NCI-H1417 treated with DMSO at 0.1 percent for 48 hours (cell line): ENCODE results near the gene GFOD1.
"Not testable (repeated sequence)": the region's sequence is repeated elsewhere in the genome, so short reads cannot be mapped to it uniquely, and the experiment has no call there.

Source experiments
- DNase-seq: peaks from one replicate; lab custom pipeline; 2025; lab: John Stamatoyannopoulos, UW

The GFOD1 gene

DNA sequence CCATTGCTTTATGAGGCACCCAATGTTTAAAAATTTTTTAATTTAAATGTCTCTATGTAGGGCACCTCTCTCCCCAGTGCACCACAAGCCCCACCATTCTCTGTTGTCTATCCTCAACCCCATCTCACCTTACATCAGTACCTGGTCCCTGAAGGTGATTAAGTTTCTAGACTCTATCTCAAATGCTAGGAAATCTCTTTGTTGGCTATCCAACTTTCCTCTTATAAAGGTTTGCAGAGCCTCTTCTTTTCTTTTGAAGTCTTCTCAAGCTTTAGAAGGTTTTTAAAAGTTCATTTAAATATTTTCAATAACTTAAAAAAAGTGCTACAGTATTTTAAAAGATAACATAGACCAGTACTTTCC, 82.5 kb downstream of the GFOD1 start:
- DNase-seq: no peak

DNA sequence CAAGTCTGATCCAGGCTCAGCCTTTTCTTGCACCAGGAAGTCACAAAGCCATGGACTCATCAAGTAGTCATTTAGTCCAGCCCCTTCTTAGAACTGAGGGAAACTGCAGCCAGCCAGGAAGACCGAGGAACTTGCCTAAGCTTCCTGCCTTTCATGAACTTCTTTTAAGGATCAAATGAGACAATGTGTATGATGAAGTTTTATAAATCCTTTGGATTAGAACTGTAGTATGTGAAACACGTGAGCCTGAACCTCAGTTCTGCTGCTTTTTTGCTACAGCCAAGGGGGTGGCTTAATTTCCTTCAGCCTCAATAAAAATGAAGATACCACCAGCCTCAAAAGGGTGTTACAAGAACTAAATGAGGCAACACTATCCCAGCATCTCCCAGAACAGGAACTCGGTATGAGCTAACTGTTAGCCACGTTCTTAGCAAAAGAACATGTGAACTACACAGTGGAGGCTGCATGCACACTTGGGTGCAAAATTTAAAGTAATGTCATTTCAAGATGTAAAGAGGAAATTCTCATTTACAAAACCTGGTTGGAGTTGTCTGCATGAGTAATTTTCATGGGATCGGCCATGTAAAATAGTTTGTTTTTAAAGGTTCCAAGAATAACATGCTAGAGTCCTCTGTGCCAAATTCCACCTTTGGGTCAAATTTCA, 83.0 kb downstream of the GFOD1 start:
- no peak for DNase-seq

DNA sequence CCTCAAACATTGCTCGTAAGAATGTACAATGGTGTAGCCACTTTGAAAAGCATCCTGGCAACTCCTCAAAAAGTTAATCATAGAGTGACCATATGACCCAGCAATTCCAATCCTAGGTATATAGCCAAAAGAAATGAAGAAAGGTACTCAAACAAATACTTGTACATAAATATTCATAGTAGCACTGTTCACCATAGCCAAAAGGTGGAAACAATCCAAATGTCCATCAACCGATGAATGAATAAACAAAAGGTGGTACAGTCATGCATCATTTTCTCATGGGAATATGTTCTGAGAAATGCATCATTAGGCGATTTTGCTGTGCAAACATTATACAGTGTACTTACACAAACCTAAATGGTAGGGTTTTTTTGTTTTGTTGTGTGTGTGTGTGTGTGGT, 84.7 kb downstream of the GFOD1 start:
- no peak for DNase-seq

DNA sequence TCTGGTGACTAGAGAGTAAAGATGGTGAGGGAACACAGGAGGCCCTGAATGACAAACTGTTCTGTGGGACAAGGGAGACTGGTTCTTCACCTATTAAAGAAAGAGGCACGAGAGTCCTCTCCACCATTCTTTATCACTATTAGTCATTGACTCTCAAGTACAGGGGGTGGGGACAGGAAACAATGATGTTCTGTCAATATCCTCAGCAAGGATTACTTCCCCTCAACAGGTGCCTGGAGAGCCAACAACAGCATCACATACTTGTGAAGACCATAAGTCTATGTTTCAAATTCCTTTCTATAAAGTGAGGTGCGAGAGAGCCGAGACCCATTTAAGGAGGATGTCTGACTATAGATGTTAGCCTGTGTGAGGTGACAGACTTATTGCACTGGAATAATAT, 86.6 kb downstream of the GFOD1 start:
- DNase-seq: no peak

DNA sequence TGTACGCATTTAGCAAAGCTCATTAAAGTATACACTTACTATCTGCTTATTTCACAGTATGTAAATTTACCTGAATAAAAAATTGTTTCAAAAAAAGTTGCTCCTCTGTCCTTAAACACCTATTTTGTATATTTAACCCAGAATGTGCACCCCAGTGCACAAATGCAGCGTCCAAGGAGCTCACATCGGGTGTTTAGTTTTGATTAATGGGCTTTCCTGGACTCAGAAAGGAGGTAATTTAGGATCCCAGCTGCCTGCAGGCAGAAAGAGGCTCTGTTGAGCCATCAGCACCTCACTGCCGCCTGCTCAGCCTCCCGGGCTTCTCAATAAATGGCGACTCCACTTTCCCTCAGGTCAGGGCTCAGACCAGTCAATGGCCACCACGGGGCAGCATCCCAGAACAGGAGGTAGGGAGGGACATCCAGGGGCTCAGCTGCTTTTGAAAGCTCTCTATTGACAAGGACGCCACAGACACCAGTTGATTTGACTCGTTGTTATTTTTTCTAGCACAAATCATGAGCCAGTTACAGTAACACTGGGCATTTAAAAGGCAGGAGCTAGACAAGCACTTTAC, 88.9 kb downstream of the GFOD1 start:
- DNase-seq: no peak

DNA sequence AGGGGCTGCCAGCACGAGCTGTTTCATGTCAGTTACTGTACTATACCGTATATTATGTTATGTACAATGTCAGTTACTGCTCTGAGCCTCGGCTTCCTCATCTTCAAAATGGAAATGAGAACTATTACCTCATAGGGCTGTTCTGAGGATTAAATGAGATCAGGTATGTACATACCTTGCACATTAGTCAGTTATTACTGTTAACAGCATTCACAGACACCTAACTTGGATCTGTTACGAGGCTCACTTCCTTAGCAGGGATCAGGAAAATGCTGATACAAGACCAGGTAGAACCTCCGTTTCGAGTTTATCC, 89.4 kb downstream of the GFOD1 start:
- DNase-seq: no peak

DNA sequence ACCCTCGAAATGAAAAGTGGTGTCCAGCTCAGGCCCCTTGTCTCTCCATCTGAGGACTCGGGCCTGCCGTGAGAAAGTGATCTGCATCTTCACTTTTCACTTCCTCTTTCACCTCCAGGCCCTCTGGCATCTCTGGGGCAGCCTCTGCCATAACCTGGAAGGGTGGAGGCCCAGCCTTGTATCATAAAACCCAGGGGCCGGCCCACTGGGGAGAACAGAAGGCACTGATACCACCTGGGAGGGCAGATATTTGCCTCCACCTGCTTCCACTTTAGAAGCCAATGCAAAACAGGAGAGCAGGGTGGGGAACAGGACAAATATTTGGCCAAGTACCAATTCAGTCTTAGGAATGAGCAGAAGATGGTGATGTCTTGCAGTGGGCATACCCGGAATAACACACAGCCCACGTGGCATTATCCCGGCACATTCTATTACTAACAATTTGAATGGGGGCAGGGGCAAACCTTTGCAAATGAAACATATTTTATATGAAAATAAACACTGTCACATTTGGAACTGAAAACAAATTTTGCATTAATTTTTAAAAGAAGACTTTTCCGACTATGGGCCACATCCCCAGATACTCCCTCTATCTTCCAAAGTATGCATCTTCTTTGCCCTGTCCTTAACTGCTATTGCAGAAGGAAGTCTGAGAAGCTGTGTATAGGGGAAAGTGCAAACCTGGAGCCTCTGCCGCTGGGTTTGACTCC, 89.9 kb downstream of the GFOD1 start:
- DNase-seq: no peak

DNA sequence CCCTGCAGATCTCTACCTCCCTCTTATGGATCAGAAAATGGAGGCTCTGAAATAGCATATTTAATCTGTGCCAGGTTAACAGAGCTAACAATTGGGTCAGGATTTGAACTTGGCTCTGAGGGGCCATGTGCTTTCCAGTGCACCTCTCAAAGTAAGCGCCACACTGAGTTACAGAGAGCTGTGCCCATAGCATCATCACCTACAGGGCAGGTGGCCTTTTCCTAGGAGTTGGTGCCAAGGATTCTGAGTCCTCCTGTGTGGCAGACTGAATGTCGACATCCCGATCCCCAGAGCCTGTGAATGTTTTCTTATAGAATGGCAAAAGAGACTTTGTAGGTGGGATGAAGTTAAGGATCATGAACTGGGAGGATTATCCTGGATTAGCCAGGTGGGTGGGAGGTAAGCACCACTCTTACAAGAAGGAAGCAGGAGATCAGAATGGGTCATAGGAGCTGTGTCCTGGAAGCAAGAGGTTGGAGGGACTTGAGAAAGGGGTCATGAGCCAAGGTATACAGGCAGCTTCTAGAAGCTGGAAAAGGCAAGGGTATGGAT, 91.1 kb downstream of the GFOD1 start:
- no peak for DNase-seq

DNA sequence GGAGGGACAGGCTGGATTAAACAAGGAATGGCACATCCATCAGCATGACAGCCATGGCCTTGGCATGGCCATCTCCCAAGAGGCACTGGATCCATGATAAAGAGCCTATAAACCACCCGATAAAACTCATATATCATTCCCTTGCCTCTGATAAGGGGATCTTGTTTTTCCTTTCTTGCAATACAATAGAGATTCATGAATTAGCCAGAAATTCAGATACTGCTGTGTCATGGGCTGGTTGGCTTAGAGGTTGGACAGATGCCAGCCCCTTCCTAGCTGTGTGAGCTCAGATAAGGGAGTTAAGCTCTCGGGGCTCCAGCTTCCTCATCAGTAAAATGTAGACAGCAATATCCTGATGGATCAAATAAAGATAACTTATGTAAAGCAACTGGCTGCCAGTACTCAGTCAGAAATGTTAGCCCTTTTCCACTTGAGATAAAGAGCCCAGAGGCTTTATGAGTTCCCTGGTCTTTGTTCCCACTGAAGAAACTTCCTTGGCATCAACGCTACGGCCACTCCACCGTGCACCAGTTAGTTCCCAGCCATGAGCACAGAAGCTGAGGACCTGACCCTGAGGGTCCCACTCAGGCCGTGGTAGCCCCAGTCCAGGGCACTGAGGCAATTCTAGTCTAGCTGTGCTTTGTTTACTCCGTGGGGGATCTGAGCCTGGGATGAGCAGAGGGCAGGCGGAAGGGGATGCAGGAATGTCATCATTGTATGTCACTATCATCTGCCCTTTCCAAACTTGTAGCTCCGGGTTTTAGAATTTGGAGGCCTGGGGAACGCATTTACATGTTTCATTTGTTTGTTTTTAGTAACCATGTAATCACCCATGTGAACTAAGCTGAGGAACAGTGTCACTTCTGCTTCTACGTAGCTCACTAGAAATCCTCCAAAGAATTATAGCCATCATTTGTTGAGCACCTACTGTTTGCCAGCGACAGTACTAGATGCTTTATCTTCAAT, 91.8 kb downstream of the GFOD1 start:
- DNase-seq: no peak

DNA sequence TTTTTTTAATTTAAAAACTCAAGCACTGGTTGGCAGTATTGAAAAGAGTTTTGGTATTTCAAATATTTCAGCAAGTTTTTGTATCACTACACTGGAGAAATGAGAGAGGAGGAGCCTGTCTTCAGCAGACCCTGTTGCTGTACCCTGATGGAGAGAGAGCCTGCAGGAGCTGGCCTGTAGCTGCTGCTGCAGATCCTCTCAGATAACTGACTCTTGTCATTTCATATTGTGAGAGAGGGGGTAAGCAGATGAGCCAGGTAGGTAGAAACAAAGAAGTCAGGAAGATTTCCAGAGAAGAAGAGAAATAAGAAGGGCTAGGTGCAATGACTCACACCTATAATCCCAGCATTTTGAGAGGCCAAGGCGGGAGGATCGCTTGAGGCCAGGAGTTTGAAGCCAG, 94.9 kb downstream of the GFOD1 start:
- no peak for DNase-seq

DNA sequence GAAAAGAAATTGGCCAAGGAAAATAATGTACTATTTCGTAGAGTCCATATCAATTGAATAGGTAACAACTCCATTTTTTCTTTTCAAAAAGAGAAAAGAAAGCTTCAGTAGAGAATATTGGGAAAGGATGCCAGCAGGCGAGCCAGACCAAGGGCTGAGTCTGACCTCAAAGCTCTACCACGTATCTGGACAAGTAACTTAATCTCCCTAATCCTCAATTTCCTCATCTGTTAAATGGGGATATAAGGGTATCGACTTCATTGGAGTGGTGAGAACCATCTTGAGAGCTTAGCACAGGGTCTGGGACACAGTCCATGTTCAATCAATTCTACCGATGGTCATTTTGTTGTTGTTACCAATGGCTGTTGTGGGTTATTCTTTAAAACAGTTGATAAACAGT, 95.9 kb downstream of the GFOD1 start:
- DNase-seq: no peak

DNA sequence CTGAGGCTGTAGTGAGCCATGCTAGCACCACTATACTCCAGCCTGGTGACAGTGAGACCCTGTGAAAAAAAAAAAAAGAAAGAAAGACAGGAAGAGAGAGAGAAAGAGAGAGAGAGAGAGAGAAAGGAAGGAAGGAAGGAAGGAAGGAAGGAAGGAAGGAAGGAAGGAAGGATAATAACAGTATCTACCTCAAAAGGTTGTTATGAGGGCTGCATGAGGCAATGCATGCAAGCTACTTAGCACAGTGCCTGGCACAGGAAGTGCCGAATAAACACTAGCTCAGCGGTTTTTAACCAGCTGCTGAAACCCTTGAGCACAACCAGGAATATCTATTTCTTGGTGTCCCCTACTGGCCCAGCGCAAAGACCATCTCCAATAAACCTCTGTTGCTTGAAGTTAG, 96.7 kb downstream of the GFOD1 start:
- no peak for DNase-seq

DNA sequence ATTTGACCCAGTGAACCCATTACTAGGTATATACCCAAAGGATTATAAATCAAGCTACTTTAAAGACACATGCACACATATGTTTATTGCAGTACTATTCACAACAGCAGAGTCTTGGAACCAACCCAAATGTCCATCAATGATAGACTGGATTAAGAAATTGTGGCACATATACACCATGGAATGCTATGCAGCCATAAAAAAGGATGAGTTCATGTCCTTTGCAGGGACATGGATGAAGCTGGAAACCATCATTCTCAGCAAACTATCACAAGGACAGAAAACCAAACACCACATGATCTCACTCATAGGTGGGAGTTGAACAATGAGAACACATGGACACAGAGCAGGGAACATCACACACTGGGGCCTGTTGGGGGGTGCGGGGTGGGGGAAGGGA, 98.2 kb downstream of the GFOD1 start:
- not testable (repeated sequence) for DNase-seq

DNA sequence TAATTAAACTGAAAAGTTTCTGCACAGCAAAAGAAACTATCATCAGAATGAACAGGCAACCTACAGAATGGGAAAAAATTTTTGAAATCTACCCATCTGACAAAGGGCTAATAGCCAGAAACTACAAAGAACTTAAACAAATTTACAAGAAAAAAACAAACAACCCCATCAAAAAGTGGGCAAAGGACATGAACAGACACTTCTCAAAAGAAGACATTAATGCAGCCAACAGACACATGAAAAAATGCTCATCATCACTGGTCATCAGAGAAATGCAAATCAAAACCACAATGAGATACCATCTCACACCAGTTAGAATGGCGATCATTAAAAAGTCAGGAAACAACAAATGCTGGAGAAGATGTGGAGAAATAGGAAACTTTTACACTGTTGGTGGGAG, 98.6 kb downstream of the GFOD1 start:
- not testable (repeated sequence) for DNase-seq

DNA sequence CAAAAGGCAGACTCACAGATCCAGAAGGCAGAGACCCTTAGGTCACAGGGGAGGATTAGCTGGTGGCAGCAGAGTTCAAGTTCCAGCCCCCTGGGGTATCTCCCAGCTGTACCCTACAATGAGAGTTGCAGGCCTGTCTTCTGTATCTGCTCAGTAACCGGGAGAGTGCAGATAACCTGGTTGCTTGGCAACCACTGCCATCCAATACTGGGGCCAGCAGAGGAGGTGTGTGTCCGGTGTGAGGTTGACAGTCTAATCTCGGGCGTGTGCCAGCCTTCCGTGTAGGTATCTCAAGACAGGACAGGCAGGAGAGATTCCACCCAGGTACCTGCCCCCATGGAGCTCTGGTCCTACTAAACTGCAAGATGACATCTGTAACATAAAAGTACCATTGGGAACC, 102.4 kb downstream of the GFOD1 start:
- no peak for DNase-seq

DNA sequence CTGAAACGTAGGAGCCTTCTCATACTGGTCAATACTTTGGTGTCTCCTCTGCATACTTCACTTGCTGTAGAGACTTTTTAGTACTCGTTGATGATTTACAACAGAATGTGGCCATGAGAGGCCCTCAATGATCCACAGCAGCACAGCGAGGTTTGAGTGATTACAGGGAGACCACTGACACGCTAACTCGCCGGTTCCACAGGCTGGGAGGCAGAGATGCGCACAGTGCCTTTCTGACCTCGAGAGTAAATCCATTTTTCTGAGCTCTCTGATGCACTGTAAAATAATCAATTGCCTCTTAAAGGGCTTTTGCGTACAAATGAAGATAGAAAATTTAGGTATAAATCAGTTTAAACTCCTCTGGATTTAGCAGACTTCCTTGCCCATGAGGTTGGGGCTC, 102.9 kb downstream of the GFOD1 start:
- DNase-seq: no peak

DNA sequence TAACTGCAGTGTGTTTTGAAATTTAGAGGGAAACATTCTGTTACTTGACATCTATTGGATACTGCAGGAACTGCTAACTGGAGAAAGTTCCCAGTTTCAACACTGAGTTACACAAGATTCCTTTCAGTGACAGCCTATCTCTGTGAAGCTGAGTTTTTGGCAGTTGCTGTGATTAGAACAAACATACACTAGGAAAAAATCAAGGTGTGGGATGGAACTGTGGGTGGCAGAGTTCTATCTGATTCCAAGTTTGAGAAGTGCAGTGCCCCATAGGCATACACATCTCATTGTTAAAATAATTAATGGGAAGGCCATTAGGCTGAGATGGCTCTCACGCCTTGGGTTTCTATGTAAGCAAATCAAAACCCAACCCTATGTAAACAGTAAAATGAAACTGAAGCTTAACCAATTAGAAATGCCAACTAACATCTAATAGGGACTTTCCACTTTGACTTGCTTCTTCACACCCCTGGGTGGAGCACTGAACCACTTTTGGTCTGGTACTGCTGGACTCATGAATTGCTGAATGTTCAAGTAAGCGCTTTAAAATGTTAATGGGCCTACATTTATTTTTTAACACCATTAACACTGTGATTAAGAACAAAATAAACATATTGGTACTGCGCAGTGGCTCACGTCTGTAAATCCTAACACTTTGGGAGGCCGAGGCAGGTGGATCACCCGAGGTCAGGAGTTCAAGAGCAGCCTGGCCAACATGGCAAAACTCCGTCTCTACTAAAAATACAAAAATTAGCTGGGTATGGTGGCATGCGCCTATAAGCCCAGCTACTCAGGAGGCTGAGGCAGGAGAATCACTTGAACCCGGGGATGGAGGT, 103.9 kb downstream of the GFOD1 start:
- DNase-seq: peak; percentile 85

DNA sequence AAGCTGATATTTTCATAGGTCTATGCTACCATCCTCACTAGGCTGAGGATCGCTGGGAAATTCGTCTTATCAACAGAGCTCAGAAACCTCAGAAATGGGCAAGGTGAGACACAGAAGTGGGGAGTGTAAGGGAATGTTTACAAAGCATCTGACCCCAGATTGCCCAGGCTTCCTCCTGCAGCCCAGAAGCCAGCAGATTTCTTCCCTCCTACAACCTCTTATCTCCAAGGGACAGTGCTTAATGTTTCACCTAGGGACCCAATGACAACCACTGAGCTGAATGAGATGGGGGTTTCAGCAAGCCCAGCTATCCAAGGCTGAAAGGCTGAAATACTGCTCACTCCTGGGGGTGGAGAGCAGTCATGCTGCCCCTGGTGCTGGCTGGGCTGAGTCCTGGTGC, 106.6 kb downstream of the GFOD1 start:
- no peak for DNase-seq

DNA sequence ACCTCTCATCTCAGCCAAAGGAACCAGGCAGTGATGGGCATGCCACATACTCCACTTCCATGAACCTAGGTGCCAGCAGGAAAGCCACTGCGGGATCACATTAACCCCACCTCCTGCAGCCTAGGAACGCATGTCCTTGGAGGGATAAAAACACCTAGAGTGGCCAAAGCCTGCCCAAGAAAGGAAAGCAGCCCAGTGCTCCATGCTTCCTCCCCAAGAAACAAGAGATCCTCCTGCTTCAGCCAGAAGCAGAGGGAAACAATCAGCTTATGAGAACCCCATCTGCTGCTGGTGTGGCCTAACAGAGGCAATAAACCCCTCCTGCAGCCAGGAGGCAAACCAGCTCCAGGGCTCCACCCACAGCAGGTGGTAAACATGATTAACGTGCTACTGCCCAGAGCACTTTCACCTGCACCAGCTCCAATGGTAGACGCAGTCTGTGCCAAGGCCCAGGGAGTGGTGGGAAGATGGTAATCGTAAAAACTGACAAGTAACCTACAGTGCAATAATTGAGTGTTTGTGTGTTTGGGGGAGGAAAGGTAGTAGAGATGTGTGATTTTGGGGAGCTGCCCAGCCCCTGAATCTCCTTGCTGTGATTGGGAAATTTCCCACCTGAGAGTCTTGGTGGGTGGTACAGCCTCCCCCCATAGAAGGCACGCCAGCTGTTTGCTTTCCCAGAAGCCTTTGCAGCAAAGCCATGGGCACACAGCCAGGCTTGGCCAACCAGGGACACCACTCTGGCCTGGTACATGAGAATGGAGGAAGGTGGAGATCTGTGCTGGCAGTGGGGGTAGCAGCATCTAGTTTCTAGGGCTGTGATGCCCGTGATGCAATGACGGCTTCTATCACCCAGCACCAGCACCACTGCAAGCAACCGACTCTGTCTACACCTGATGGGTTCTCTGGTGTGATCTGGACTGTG, 108.5 kb downstream of the GFOD1 start:
- DNase-seq: no peak

DNA sequence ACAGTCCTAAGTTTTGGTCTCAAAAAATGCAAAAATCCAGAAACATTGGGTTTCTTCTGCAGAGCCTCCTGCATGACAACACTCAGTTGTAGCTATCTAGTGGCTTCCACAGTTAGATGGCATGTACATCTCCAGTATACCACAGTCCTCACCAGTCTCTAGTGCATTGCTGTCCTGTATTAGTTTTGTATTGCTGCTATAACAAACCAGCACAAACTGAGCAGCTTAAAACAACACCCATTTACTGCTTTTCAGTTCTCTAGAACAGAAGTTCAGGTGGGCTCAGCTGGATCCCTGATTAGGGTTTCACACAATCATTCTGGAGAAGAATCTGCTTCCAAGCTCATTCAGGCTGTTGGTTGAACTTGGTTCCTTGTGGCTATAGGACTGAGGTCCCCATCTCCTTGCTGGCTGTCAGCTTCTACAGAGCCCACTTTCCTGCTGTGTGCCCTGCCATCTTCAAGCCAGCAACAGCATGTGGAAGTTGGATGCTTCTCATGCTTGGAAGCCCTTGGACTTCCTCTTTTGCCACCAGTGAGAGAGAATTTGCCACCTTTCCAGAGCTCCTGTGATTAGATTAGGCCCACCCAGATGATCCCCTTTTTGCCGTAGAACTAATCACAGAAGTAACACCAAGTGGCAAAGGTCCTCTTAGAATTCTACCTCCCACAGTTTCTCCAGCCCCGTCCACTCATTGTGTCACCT, 110.2 kb downstream of the GFOD1 start:
- DNase-seq: no peak
